GM21526 (cell line): ENCODE results near the gene KIF13A.
"Not testable (repeated sequence)": the region's sequence is repeated elsewhere in the genome, so short reads cannot be mapped to it uniquely, and the experiment has no call there.

Experiments used
- ATAC-seq: cut with Tn5 transposase; IDR thresholded peaks from one replicate; pipeline ENCODE4 v1.9.1; 2021; ENCODE audit warnings: moderate library complexity; ENCODE audit not compliant: unreplicated experiment, low FRiP score

KIF13A gene

GRCh38 chr6:17856306-17856705 is 131.1 kb downstream of the KIF13A start:
- ATAC-seq: no peak

DNA sequence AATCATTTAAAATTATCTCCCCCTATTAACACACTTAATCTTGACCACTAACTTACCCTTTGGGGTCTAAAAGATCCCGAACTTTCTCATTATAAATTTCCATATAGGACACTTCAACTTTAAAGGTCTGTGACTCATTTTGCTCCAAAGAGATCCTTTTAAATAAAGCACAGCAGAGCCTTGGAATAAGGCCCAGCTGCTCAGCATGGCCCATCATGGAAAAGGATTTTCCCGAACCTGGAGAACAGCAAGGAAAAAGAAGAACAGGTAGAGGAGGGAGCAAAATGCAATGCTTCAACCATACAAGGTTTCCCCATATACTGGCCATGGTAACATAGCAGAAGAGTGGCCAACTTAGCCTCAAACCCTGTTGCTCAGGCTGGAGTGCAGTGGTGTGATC is 132.1 kb downstream of the KIF13A start:
- no peak for ATAC-seq

GRCh38 chr6:17853533-17853932 is 133.9 kb downstream of the KIF13A start:
- ATAC-seq: no peak

GRCh38 chr6:17851720-17852161 is 135.7 kb downstream of the KIF13A start:
- no peak for ATAC-seq

- ATAC-seq: no peak
Measured at GRCh38 chr6:17851001-17851719, 136.3 kb downstream of the KIF13A start.

- ATAC-seq: no peak
Measured at GRCh38 chr6:17850281-17850680, 137.2 kb downstream of the KIF13A start.

DNA sequence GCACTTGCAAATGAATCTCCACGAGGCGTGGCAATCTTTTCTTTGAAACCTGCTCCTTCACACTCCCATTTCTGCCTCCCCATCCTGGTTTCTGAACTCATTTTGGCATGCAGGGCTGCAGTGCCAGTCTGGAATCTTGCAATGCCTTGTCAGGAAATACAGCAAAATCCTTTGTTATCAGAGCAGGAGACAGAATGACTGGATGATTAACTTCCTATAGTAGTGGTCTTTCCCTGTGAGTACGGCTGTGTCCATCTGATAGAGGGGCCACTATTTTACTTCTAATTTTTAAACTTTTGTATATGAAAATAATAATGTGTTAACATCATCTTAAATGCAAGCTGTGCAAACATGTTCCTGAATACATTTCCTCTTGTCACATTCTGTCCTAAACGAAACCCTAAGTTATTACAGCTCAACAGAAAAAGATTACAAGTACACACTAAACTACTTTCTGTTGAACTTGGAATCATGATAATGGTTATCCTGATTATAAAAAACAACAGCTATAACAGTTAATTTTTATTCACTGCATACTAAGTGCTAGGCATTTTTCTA is 140.2 kb downstream of the KIF13A start:
- ATAC-seq: no peak

DNA sequence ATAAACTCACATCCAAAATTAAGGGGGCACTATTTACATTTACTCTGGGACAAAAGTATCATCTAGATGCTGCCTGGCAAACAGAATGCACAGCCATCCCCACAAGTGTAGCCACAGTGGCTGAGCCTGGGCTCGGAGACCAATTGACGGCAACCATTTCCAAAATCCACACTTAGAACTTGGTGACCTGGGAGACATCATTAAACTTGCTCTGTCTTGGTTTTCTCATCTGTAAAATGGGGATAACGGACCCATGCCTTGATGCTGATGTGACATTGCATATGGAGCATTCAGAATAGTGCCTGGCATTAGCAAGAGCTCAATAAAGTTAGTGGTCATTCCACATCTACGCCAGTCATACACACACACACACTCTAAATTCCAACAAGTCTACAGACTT is 140.7 kb downstream of the KIF13A start:
- ATAC-seq: no peak

GRCh38 chr6:17845598-17845997 is 141.8 kb downstream of the KIF13A start:
- no peak for ATAC-seq

DNA sequence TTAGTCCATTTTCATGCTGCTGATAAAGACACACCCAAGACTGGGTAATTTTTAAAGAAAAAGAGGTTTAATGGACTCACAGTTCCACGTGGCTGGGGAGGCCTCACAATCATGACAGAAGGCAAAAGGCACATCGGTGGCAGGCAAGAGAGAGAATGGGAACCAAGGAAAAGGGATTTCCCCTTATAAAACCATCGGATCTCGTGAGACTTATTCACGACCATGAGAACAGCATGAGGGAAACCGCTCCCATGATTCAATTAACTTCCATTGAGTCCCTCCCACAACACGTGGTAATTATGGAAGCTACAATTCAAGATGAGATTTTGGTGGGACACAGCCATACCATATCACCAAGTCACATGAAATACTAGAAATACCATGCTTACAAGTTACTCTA is 142.5 kb downstream of the KIF13A start:
- ATAC-seq: not testable (repeated sequence)

DNA sequence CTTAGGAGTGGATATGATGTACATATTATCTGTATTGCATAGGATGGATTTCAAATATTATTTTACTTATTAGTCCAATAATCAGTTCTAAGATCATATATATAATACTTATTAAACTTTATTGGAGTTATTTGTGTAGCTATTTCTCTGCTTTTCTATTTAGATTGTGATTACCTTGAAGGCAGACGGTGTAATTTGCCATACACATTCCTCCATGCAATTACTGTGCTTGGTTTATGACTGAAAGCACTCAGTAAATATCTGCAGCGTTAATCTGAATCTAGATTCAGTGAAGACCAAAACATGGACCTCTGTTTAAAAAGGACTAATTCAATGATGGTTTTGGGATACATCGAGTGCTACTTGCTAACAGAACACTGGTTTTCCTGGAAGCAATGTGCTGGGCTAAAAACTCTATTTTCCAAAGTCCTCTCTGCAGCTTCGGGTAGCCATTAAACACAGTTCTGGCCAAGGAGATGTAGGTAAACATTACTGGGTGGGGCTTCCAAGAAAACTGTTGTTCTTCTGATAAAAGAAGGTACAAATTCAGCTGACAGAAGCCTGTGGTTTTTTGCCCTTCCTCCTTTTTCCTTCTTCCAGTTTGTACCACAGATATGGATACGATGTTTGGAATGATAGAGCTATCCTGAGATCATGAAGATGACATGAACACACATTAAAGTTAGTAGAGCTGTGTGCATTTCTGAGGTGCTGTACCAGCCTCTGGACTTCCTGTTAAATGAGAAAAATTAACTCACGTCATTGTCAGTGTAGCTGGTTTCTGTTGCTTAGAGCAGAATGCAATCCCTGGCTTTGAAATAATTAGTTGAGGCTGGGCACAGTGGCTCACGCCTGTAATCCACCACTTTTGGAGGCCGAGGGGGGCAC is 144.3 kb downstream of the KIF13A start:
- no peak for ATAC-seq

DNA sequence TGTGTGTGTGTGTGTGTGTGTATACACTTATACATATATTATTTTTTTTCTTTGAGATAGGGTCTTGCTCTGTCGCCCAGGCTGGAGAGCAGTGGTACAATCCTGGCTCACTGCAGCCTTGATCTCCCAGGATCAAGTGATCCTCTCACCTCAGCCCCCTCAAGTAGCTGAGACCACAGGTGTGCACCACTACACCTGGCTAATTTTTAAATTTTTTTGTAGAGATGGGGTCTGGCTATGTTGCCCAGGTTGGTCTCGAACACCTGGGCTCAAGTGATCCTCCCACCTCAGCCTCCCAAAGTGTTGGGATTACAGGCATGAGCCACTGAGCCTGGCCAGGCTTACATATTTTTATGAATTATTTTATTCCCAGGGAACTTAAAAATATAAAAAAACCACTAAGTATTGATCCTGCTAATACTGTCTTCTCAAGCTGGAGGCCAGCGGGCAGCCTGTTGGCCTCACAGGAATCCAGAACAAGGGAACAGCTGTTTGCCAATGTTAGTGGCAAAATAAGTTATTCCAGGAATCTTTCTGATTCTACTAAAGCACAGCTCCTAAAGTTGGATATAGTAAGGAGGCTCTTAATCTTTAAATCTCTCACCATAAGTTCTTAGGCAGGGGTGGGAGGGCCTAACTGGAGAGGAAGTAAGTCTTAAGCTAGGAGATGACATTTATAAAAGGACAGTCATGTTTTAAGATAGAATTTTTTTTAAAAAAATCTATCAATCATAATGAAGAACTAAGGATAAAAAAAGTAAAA is 145.2 kb downstream of the KIF13A start:
- ATAC-seq: no peak

GRCh38 chr6:17839513-17840223 is 147.8 kb downstream of the KIF13A start:
- ATAC-seq: no peak

DNA sequence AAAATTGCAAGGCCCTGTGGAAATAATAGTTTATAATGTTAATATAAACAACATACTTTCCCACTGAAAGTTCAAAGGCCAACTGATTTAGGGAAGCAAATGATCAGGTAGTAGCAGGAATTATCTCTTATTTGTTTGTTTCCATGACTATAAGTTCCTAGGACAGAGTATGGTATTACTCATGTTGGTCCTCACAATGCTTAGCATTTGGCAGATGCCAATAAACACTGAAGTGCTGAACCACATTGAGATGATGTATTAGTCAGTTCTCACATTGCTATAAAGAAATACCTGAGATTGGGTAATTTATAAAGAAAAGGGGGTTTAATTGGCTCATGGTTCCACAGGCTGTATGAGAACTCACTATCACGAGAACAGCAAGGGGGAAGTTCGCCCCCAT is 151.1 kb downstream of the KIF13A start:
- no peak for ATAC-seq

DNA sequence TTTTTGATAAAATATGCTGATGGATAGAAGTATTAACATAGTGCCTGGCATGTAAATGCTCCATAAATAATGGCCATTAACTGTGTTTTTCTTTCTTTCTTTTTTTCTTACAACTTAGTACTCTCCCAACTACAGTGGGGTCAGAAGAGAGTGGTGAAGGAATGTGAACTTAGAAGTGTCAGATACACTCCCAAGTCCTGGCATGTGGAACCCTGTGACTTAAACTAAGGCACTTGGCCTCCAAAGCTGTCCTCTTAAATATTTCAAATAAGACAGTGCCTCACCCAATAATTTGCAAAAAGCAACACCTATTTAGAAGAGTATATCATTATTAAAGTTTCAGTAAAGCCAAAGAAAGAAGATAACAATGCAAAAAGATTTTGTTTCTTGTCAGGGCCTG is 151.7 kb downstream of the KIF13A start:
- ATAC-seq: no peak

GRCh38 chr6:17831135-17831534 is 156.3 kb downstream of the KIF13A start:
- ATAC-seq: no peak

DNA sequence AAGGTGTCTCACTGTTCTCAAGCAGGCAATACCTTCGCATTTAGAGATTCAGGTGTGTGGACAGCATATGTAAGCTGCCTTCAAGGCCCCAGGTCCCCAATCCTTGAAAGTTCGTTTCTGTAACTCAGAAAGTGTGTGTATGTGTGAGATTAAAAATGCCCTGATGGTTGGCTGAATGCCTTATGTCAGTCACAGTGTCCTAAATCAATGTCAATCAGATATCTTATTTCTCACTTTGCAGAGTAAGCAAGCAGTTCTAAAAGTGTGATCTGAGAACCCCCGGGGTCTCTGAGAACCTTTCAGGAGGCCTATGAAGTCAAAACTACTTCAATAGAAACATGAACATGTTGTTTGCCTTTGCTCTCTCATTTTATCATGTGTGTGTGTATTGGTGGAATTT is 157.5 kb downstream of the KIF13A start:
- ATAC-seq: no peak

DNA sequence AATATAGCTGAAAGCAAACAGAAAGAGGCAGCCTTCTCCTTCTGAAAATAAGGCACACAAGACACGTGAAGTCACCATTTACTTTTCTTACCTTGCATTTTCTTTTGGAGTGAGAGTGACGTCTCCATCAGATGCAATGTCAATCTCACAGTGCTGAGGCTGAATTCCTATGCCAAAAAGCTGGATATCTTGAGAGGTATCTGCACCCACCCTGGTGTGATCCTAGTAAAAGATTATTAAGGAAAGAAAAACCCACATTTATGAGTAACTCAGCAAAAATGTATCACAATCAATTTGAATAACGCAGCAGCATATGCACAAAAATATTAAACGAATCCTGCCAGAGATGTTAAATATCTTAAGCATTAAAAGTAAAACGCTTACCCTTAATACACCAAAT is 159.3 kb downstream of the KIF13A start:
- no peak for ATAC-seq

DNA sequence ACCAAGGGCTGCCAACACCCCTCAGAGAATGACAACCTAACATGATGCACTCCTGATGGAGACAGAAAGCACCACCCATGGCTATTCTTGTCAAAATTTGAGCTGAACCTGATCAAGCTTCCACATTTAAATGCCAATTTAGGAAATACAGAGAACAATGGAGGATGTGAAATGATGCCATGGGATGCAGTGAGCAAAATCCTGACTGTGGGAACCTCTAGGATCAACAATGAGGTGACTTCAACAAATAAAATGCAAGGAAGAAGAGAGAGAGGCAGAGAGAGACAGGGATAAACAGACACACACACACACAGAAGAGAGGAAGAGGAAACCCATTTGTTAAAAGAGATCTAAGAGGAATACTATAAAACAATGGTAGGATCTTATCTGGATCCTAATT is 161.1 kb downstream of the KIF13A start:
- no peak for ATAC-seq

DNA sequence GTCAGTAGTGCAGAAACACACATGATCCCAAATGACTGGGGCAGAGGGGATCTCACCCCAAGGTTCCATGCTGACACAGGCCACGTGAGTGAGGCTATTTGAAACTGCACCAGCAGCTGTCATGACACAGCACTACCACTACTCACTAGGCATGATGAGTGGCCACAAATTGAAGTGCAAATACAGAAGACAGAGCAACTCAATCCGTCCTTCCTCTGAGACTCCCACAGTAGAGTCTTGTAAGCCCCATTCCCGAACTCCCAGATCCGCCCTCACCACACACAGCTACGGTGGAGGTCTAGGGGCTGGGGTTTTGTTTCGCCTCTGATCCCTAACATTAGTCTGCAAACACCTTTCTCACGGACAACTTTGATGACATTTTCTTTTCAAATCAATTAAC is 167.4 kb downstream of the KIF13A start:
- ATAC-seq: no peak
